ENCODE measurements around the gene TCF7L1. TPM values are rescaled to one million over a fixed set of nuclear protein-coding genes. Genes with fewer than 3 reads are reported as not detected.
A peak's percentile ranks its signal among the peaks of the same experiment; 100 is the strongest.

Gene TCF7L1
- total and polyA plus RNA-seq, 4 donors = 12.3 to 21.5 (median 13.8) TPM

DNA sequence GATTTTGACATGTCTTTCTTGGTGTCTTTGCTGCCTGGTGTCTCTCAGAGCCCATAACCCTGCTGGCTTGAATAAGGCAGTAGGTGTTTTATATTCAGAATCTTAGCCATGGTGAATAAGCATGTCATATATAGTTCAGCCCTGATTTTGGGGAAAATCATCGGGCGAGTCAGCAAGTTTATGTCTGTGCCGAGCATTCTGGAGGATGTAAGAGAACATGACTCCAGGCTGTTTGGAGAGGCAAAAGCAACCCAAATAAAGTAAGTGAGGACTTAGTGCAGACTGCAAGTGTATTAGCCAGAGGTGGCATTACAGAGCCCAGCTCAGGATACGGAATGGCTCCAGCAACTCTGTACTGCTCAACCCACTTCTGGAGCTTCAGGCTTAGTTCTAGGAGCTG, 50.3 kb downstream of the TCF7L1 start:
- 85 to 96% methylated on average over 4 of the region's 4 CpGs for WGBS, 2 donors
- ATAC-seq (ENCODE audit: insufficient read depth, low FRiP score) (no peak), DNase-seq (no peak)
- Histone ChIP-seq H3K9me3 (ENCODE audit: control insufficient read depth in 4 of 4, insufficient read depth in 3 of 4, low read length in 3 of 4) (no peaks in the 10 kb centered on the region), H3K27ac (ENCODE audit: low read depth in 1 of 2, low read length in 1 of 2) (no peak overlapping the region), H3K4me3 (no peak overlapping the region), H3K9ac (ENCODE audit: insufficient read depth in 1 of 2, low read length in 2 of 2) (no peak overlapping the region), H3K4me1 (ENCODE audit: control insufficient read depth in 5 of 5, insufficient read depth in 5 of 5, low read length in 5 of 5) (peaks cover 0 to 29% (median 24%) of the 10 kb centered on the region in 5 donors), H3K36me3 (ENCODE audit: control insufficient read depth in 4 of 4, insufficient read depth in 4 of 4, low read length in 4 of 4) (no peaks in the 10 kb centered on the region), H3K27me3 (ENCODE audit: control insufficient read depth in 3 of 3, insufficient read depth in 3 of 3, low read length in 2 of 3) (no peaks in the 10 kb centered on the region)
- TF ChIP-seq, protein P1, sequence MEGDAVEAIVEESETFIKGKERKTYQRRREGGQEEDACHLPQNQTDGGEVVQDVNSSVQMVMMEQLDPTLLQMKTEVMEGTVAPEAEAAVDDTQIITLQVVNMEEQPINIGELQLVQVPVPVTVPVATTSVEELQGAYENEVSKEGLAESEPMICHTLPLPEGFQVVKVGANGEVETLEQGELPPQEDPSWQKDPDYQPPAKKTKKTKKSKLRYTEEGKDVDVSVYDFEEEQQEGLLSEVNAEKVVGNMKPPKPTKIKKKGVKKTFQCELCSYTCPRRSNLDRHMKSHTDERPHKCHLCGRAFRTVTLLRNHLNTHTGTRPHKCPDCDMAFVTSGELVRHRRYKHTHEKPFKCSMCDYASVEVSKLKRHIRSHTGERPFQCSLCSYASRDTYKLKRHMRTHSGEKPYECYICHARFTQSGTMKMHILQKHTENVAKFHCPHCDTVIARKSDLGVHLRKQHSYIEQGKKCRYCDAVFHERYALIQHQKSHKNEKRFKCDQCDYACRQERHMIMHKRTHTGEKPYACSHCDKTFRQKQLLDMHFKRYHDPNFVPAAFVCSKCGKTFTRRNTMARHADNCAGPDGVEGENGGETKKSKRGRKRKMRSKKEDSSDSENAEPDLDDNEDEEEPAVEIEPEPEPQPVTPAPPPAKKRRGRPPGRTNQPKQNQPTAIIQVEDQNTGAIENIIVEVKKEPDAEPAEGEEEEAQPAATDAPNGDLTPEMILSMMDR (IDR thresholded peaks at IDR 0.05; ENCODE audit: control extremely low read depth, extremely low read depth) = no peak

DNA sequence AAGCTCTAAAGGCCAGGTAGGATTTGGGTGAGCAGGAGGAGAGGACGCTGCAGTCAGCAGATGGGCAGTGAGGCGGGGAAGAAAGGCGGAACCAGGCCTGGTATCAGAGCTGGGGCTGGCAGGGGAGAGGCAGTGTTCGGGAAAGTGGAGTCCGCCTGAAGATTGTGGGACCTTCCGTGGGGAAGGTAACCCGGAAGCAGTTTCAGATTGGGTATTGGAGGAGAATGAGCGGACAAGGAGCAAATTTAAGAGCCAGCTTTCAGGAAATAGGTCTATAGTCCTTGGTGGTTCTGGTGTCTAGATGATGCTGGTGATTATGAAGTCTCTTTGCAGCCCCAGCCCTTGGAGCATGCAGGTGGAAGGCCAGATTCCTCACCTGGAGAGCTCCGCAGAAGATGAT, 51.0 kb downstream of the TCF7L1 start:
- Histone ChIP-seq H3K36me3 (ENCODE audit: control insufficient read depth in 4 of 4, insufficient read depth in 4 of 4, low read length in 4 of 4) (no peaks in the 10 kb centered on the region), H3K4me1 (ENCODE audit: control insufficient read depth in 5 of 5, insufficient read depth in 5 of 5, low read length in 5 of 5) (peaks cover 0 to 31% (median 21%) of the 10 kb centered on the region in 5 donors), H3K9ac (ENCODE audit: insufficient read depth in 1 of 2, low read length in 2 of 2) (no peak overlapping the region), H3K27ac (ENCODE audit: low read depth in 1 of 2, low read length in 1 of 2) (no peak overlapping the region), H3K4me3 (no peak overlapping the region), H3K9me3 (ENCODE audit: control insufficient read depth in 4 of 4, insufficient read depth in 3 of 4, low read length in 3 of 4) (no peaks in the 10 kb centered on the region), H3K27me3 (ENCODE audit: control insufficient read depth in 3 of 3, insufficient read depth in 3 of 3, low read length in 2 of 3) (no peaks in the 10 kb centered on the region)
- 96 to 98% methylated on average over 9 of the region's 9 CpGs for WGBS, 2 donors
- DNase-seq (no peak), ATAC-seq (ENCODE audit: insufficient read depth, low FRiP score) (no peak)
- TF ChIP-seq, protein P1 (IDR thresholded peaks at IDR 0.05; ENCODE audit: control extremely low read depth, extremely low read depth) = no peak

DNA sequence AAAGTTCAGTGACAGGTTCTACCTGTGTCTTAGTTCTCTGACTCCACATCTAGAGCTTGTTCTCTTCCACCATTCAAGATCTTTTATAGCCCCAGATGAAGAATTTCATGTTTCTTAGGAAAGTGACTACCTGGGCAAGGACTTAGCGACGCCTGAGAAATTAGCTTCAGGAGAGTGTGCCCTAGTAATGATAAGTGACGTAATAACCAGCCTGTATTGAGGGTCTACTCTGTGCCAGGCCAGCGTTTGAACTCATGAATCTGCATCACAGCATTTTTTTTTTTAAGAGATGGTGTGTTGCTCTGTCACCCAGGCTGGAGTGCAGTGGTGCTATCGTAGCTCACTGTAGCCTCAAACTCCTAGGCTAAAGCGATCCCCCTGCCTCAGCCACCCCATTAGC, 51.8 kb downstream of the TCF7L1 start:
- no peak for DNase-seq
- H3K9ac ChIP-seq (ENCODE audit: insufficient read depth in 1 of 2, low read length in 2 of 2) = no peak overlapping the region
- TF ChIP-seq, protein P1 (IDR thresholded peaks at IDR 0.05; ENCODE audit: control extremely low read depth, extremely low read depth) = no peak
- H3K4me1 ChIP-seq (ENCODE audit: control insufficient read depth in 5 of 5, insufficient read depth in 5 of 5, low read length in 5 of 5) = peaks cover 0 to 25% (median 16%) of the 10 kb centered on the region in 5 donors
- WGBS, 2 donors = 90 to 93% methylated on average over 6 of the region's 6 CpGs
- H3K36me3 ChIP-seq (ENCODE audit: control insufficient read depth in 4 of 4, insufficient read depth in 4 of 4, low read length in 4 of 4) = no peaks in the 10 kb centered on the region
- H3K9me3 ChIP-seq (ENCODE audit: control insufficient read depth in 4 of 4, insufficient read depth in 3 of 4, low read length in 3 of 4) = no peaks in the 10 kb centered on the region
- H3K27ac ChIP-seq (ENCODE audit: low read depth in 1 of 2, low read length in 1 of 2) = no peak overlapping the region
- no peak overlapping the region for H3K4me3 ChIP-seq
- H3K27me3 ChIP-seq (ENCODE audit: control insufficient read depth in 3 of 3, insufficient read depth in 3 of 3, low read length in 2 of 3) = no peaks in the 10 kb centered on the region
- no peak for ATAC-seq (ENCODE audit: insufficient read depth, low FRiP score)

DNA sequence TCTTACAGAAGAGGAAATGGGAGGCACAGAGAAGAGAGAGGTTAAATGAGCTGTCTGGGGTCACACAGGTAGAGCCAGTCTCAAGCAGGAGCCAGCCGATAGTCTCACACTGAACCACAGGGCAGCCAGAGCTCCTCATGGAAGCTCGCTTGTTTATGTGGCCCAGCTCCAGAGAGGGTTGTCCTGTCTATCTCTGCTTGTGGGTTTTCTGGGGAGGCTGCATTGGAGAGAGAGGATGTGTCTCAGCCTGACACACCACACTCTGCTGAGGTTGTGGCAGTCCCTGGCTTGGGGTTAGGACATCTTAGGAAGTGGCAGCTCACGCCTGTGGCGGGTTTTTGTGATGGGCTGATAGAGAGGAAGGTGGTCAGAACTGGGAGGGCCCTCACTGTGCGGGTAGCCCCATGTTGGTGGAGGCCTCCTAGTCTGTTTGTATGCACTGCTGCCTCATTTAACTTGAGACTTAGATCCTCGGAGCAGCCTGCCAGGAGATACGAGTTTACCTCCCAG, 52.3 kb downstream of the TCF7L1 start:
- TF ChIP-seq, protein P1 (IDR thresholded peaks at IDR 0.05; ENCODE audit: control extremely low read depth, extremely low read depth) = no peak
- DNase-seq (peak in 1 of 3 donors; percentile 13), ATAC-seq (ENCODE audit: insufficient read depth, low FRiP score) (no peak)
- no peaks in the 10 kb centered on the region for H3K36me3 ChIP-seq (ENCODE audit: control insufficient read depth in 4 of 4, insufficient read depth in 4 of 4, low read length in 4 of 4)
- H3K4me3 ChIP-seq = no peak overlapping the region
- peaks cover 0 to 21% (median 12%) of the 10 kb centered on the region in 5 donors for H3K4me1 ChIP-seq (ENCODE audit: control insufficient read depth in 5 of 5, insufficient read depth in 5 of 5, low read length in 5 of 5)
- no peaks in the 10 kb centered on the region for H3K9me3 ChIP-seq (ENCODE audit: control insufficient read depth in 4 of 4, insufficient read depth in 3 of 4, low read length in 3 of 4)
- no peaks in the 10 kb centered on the region for H3K27me3 ChIP-seq (ENCODE audit: control insufficient read depth in 3 of 3, insufficient read depth in 3 of 3, low read length in 2 of 3)
- WGBS, 2 donors = 76 to 83% methylated on average over 7 of the region's 7 CpGs
- no peak overlapping the region for H3K9ac ChIP-seq (ENCODE audit: insufficient read depth in 1 of 2, low read length in 2 of 2)
- H3K27ac ChIP-seq (ENCODE audit: low read depth in 1 of 2, low read length in 1 of 2) = no peak overlapping the region
